GM12865 (cell line): ENCODE results near the gene SNAPIN.
A peak's percentile ranks its signal among the peaks of the same experiment; 100 is the strongest.

Source experiments
- DNase-seq: peaks from one replicate; pipeline ENCODE4 v3.0.0; 2010; ENCODE audit warnings: low read depth
- H3K4me3 ChIP-seq: 2 replicates; pipeline ENCODE4 v1.5.1; 2011; ENCODE audit warnings: mild to moderate bottlenecking, low read depth, low read length, control low read depth
- CTCF ChIP-seq: IDR thresholded peaks from 2 replicates; pipeline ENCODE4 v1.5.1; 2011; ENCODE audit warnings: low read length, control low read depth, low read depth, inconsistent platforms; ENCODE audit not compliant: insufficient read depth; ENCODE audit errors: missing control alignments

Gene SNAPIN

GRCh38 chr1:153669606-153670005 is 11.1 kb downstream of the SNAPIN start:
- no peak for DNase-seq
- H3K4me3 ChIP-seq = peak overlapping the region; percentile 97
- TF ChIP-seq CTCF = no peak

GRCh38 chr1:153670257-153670858 is 11.9 kb downstream of the SNAPIN start:
- H3K4me3 ChIP-seq = peak overlapping the region; percentile 97
- TF ChIP-seq CTCF = no peak
- no peak for DNase-seq

- peak; percentile 1 for TF ChIP-seq CTCF
- peak; percentile 100 for DNase-seq
- H3K4me3 ChIP-seq = peak within 1 kb of the TSS; percentile 97
Observed at GRCh38 chr1:153670859-153671627, 12.5 kb downstream of the SNAPIN start, which contains the start of gene ILF2. TSS of gene ILF2 (minus strand) at chr1:153670993. CDS start at chr1:153670922, 71 bp downstream.

- TF ChIP-seq CTCF = peak; percentile 4
- DNase-seq = peak; percentile 60
Observed at GRCh38 chr1:153671628-153672353, 13.3 kb downstream of the SNAPIN start.

GRCh38 chr1:153673511-153673910 is 15.0 kb downstream of the SNAPIN start:
- no peak for TF ChIP-seq CTCF
- DNase-seq = no peak
- no peak overlapping the region for H3K4me3 ChIP-seq

More at GRCh38 chr1:153671628-153672353, 13.3 kb downstream of the SNAPIN start:
- peak overlapping the region; percentile 92 for H3K4me3 ChIP-seq

GRCh38 chr1:153677718-153678518 is 19.4 kb downstream of the SNAPIN start:
- peak; percentile 70 for DNase-seq
- H3K4me3 ChIP-seq = peak overlapping the region; percentile 2
- TF ChIP-seq CTCF = peak; percentile 94
